AG04450 (cell line): ENCODE data around the gene HAVCR2. TPM values are rescaled to one million over a fixed set of nuclear protein-coding genes. Genes with fewer than 3 reads are reported as not detected.

Experiments used
- CTCF ChIA-PET: fragments of 300-600, 350-600 bp; formaldehyde crosslinking; extraction: SDS; loops from one replicate; lab custom pipeline; 2022; ENCODE audit warnings: antibody characterized with exemption, inconsistent platforms; lab: Charles Lee
- POLR2A ChIA-PET: fragments of 350-600 bp; formaldehyde crosslinking; extraction: SDS; loops from one replicate; lab custom pipeline; 2021; ENCODE audit warnings: antibody characterized with exemption, inconsistent platforms; lab: Yijun Ruan, JAX
- DNase-seq: peaks from one replicate; pipeline ENCODE4 v3.0.0-alpha.2; 2011; ENCODE audit warnings: low read depth, low spot score
- H3K27ac ChIP-seq: one replicate; pipeline ENCODE4 v1.5.1; 2012; ENCODE audit warnings: low read depth, low read length, control low read depth
- H3K27me3 ChIP-seq: one replicate; pipeline ENCODE4 v1.6.0; 2012; ENCODE audit warnings: low read length; ENCODE audit not compliant: control insufficient read depth, insufficient read depth
- H3K4me3 ChIP-seq: 2 replicates; pipeline ENCODE4 v1.5.1; 2011; ENCODE audit warnings: mild to moderate bottlenecking, low read depth, low read length, control low read depth
- H3K9me3 ChIP-seq: 2 replicates; pipeline ENCODE4 v1.5.1; 2012; ENCODE audit warnings: low read length; ENCODE audit not compliant: control insufficient read depth, insufficient read depth
- polyA plus RNA-seq: library from polyadenylated mRNA; depleted of rRNA; stranded (reverse); fragments of >200 nt; gene quantifications from 2 replicates; pipeline ENCODE4 v1.2.3, GENCODE V29; 2011
- TF ChIP-seq, protein P1 (sequence below): IDR thresholded peaks from 2 replicates; pipeline ENCODE4 v1.5.1; 2011; ENCODE audit warnings: low read depth, low read length, control low read depth, inconsistent platforms

HAVCR2 gene
- polyA plus RNA-seq, 1 experiment = not detected

DNA sequence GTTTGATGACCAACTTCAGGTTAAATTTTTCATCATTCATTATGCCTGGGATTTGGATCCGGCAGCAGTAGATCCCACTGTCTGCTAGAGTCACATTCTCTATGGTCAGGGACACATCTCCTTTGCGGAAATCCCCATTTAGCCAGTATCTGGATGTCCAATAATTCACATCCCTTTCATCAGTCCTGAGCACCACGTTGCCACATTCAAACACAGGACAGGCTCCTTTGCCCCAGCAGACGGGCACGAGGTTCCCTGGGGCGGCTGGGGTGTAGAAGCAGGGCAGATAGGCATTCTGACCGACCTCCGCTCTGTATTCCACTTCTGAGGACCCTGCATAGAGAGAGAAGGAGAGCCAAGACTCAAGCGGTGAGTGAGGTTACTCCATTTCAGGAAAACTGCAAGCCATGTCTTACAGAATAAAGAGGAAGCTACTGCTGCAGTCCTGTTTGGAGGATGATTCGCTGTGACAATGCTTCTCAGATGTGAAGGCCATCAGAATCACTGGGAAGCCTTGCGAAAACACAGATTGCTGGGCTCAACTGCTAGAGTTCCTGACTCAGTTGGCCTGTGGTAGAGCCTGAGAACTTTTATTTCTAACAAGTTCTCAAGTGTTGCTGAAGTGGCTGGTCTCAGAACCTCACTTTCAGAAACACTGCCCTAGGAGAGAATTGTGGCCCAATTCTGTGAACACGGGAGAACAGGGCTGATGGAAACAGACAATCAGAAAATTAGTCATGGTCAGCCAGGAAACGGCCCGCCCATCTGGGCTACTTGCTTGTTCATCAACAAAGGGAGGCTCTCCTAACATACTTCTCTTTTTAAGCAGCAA, 2.0 kb downstream of the HAVCR2 start:
- TF ChIP-seq, protein P1, sequence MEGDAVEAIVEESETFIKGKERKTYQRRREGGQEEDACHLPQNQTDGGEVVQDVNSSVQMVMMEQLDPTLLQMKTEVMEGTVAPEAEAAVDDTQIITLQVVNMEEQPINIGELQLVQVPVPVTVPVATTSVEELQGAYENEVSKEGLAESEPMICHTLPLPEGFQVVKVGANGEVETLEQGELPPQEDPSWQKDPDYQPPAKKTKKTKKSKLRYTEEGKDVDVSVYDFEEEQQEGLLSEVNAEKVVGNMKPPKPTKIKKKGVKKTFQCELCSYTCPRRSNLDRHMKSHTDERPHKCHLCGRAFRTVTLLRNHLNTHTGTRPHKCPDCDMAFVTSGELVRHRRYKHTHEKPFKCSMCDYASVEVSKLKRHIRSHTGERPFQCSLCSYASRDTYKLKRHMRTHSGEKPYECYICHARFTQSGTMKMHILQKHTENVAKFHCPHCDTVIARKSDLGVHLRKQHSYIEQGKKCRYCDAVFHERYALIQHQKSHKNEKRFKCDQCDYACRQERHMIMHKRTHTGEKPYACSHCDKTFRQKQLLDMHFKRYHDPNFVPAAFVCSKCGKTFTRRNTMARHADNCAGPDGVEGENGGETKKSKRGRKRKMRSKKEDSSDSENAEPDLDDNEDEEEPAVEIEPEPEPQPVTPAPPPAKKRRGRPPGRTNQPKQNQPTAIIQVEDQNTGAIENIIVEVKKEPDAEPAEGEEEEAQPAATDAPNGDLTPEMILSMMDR = no peak
- Histone ChIP-seq H3K4me3 (no peak overlapping the region), H3K9me3 (no peaks in the 10 kb centered on the region), H3K27me3 (no peaks in the 10 kb centered on the region), H3K27ac (no peak overlapping the region)
- DNase-seq = no peak
- ChIA-PET POLR2A (no interaction called here), CTCF (interaction anchor here (0.7 kb wide), 1 partner anchor 338 kb away, joined by 3 read pairs; no protein-coding TSS in a partner anchor)

DNA sequence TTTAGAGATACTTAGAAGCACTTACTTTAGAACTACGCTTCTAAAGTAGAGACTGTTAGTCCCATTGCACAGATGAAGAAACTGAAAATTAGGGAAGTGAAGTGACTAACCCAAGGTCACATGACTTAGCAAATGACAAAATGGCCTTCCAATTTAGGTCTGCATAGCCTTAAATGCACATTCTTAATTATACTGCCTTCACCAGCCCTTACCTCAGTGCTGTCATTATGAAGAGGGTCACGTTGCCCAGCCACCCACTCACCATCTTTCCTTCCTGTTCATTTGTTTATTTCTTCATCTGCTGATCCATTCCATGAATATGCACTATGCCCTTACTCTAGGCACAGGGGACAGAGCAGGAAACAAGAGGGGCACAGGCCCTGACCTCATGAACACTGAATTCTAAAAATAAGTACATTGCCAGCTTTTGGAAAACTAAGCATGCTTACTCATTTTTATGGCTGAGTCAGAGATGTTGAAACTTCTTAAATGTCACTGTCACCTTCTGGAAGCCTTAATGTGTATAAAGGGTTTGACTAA, 8.6 kb downstream of the HAVCR2 start:
- DNase-seq = no peak
- no peak overlapping the region for H3K4me3 ChIP-seq
- H3K27me3 ChIP-seq = no peaks in the 10 kb centered on the region
- H3K9me3 ChIP-seq = no peaks in the 10 kb centered on the region
- ChIA-PET CTCF (no interaction called here), POLR2A (no interaction called here)
- TF ChIP-seq, protein P1 = no peak
- no peak overlapping the region for H3K27ac ChIP-seq

DNA sequence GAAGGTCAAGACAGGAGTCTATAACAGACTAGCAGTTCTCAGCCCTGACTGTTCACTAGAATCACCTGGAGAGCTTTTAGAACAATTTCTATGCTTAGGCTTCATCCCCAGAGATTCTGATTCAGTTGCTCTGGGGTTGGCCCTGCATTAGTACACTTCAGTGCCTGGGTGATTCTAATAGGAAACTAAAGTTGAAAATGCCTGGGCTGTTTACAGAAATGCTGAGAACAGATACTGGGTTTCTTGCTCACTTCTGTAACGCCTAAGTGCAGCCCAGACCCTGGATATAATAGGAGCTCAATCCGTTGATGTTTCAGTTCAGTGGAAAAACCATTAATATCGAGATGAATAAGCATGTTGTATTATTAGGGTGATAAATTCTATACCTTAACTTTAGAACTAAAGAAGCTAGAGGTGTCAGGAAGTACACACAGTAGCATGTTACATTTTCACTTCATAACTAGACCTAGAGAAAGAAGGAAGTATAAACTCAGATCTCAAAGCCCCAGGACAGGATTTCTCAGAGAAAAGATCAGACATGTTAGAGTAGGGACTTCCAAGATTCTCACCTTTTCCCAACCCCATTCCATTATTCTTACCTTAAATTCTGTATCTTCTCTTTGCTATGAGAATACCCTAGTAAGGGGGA, 20.4 kb downstream of the HAVCR2 start:
- no peak overlapping the region for H3K27ac ChIP-seq
- ChIA-PET POLR2A (no interaction called here), CTCF (no interaction called here)
- no peak overlapping the region for H3K4me3 ChIP-seq
- TF ChIP-seq, protein P1 = no peak
- no peaks in the 10 kb centered on the region for H3K9me3 ChIP-seq
- DNase-seq = no peak
- H3K27me3 ChIP-seq = no peaks in the 10 kb centered on the region

DNA sequence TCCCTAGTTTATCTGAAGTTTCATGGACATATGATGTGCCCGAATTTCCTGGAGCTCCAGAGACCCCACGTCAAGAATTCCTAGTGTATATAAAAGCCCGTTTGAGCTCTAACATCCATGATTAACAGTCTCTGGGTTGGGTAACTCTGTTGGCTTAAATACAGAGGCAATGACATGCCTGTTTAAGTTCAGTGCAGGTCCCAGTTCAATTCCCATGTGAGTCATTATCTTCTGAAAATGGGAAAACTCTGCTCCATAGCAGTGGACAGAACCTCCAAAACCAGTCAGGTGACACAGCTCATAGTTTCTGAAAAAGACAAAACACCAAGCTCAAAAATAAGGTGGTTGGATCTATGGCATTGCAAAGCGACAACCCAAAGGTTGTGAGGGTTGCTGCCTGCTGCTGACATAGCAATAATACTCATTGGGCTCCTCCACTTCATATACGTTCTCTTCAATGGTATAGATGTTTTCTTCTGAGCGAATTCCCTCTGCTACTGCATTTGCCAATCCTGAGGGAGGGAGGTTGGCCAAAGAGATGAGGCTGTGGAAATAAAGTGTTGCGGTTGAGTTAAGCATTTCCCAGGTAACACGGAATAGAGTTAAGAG, 22.0 kb downstream of the HAVCR2 start:
- ChIA-PET CTCF (no interaction called here), POLR2A (no interaction called here)
- H3K27ac ChIP-seq = no peak overlapping the region
- TF ChIP-seq, protein P1 = no peak
- H3K9me3 ChIP-seq = no peaks in the 10 kb centered on the region
- no peak for DNase-seq
- H3K4me3 ChIP-seq = no peak overlapping the region
- H3K27me3 ChIP-seq = no peaks in the 10 kb centered on the region
